ENCODE data around the gene ATG16L2. TPM values are rescaled to one million over a fixed set of nuclear protein-coding genes. Genes with fewer than 3 reads are reported as not detected.

Gene ATG16L2
- total RNA-seq, 2 experiments from 2014 or later: 58.3 to 61.6 TPM

DNA sequence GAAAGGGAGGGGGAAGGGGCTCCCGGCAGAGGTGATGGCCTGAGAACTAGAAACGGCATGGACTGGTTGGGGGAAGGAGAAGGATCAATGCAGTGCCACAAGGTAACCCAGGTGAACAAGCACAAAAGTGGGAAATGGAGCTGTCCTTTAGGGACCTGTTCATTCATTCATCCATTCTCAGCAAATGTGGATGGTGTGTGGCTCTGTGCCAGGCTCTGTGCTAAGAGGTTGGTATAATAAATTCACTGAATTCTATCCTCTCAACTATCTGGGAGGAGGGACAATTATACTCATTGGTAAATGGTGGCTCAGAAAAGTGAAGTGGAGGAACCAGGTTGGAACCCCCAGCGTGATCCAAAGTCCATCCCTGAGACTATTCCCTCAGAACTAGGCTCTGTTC, 43.4 kb upstream of the ATG16L2 start:
- H3K27ac ChIP-seq (ENCODE audit: low read depth in 1 of 2, low read length in 2 of 2): no peak overlapping the region
- Mint-ChIP-seq H3K27me3 (no peaks in the 10 kb centered on the region), H3K27ac (no peak overlapping the region), H3K9me3 (no peaks in the 10 kb centered on the region), H3K4me1 (ENCODE audit: low read depth) (no peaks in the 10 kb centered on the region), H3K4me3 (no peak overlapping the region), H3K36me3 (ENCODE audit: low read depth) (no peaks in the 10 kb centered on the region)
- no peaks in the 10 kb centered on the region for H3K27me3 ChIP-seq (ENCODE audit: control insufficient read depth in 1 of 2, insufficient read depth in 2 of 2, low read length in 2 of 2)
- POLR2A ChIA-PET: no interaction called here
- no peaks in the 10 kb centered on the region for H3K4me1 ChIP-seq (ENCODE audit: insufficient read depth, low read length)
- DNase-seq: no peak
- H3K9me3 ChIP-seq (ENCODE audit: control insufficient read depth in 1 of 2, insufficient read depth in 1 of 2, low read length in 2 of 2): no peaks in the 10 kb centered on the region
- no peaks in the 10 kb centered on the region for H3K36me3 ChIP-seq (ENCODE audit: insufficient read depth, low read length)
- no peak overlapping the region for H3K4me3 ChIP-seq (ENCODE audit: low read length)
- TF ChIP-seq, protein P1, sequence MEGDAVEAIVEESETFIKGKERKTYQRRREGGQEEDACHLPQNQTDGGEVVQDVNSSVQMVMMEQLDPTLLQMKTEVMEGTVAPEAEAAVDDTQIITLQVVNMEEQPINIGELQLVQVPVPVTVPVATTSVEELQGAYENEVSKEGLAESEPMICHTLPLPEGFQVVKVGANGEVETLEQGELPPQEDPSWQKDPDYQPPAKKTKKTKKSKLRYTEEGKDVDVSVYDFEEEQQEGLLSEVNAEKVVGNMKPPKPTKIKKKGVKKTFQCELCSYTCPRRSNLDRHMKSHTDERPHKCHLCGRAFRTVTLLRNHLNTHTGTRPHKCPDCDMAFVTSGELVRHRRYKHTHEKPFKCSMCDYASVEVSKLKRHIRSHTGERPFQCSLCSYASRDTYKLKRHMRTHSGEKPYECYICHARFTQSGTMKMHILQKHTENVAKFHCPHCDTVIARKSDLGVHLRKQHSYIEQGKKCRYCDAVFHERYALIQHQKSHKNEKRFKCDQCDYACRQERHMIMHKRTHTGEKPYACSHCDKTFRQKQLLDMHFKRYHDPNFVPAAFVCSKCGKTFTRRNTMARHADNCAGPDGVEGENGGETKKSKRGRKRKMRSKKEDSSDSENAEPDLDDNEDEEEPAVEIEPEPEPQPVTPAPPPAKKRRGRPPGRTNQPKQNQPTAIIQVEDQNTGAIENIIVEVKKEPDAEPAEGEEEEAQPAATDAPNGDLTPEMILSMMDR (IDR thresholded peaks at IDR 0.05): no peak
- ATAC-seq (ENCODE audit: poor library complexity): no peak
- CTCF ChIA-PET: interaction anchor here (0.9 kb wide), 1 partner anchor 739 kb away, joined by 3 read pairs; no protein-coding TSS in a partner anchor
- intact Hi-C loops (cut with DNase I, micrococcal nuclease): no loop called here

DNA sequence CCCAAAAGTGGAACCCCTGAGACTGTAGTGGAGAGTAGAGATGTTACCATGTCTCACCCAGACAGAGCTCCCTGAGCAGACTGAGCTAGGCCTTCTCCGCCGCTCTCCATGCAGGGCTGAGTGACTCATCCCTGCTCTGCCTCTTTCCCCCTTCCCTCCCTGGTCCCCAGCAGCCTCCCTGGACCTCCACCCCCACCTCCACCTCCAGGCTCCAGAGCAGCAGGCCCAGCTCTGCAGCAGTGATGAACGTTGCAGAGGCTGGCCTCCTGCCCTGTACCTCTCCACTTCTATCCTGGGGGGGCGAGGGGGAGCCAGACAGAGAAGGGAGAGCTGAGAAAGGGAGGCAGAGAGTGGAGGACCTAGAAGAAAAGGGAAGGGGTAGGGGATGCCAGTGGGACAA, 42.7 kb upstream of the ATG16L2 start:
- Mint-ChIP-seq H3K9me3 (no peaks in the 10 kb centered on the region), H3K4me3 (no peak overlapping the region), H3K27me3 (no peaks in the 10 kb centered on the region), H3K4me1 (ENCODE audit: low read depth) (no peaks in the 10 kb centered on the region), H3K27ac (no peak overlapping the region), H3K36me3 (ENCODE audit: low read depth) (no peaks in the 10 kb centered on the region)
- H3K4me3 ChIP-seq (ENCODE audit: low read length): no peak overlapping the region
- no peaks in the 10 kb centered on the region for H3K9me3 ChIP-seq (ENCODE audit: control insufficient read depth in 1 of 2, insufficient read depth in 1 of 2, low read length in 2 of 2)
- peaks cover 3% of the 10 kb centered on the region for H3K4me1 ChIP-seq (ENCODE audit: insufficient read depth, low read length)
- ChIA-PET POLR2A (no interaction called here), CTCF (interaction anchor here (0.9 kb wide), 1 partner anchor 739 kb away, joined by 3 read pairs; no protein-coding TSS in a partner anchor)
- intact Hi-C loops (cut with DNase I, micrococcal nuclease): no loop called here
- no peaks in the 10 kb centered on the region for H3K36me3 ChIP-seq (ENCODE audit: insufficient read depth, low read length)
- H3K27me3 ChIP-seq (ENCODE audit: control insufficient read depth in 1 of 2, insufficient read depth in 2 of 2, low read length in 2 of 2): no peaks in the 10 kb centered on the region
- TF ChIP-seq, protein P1 (IDR thresholded peaks at IDR 0.05): no peak
- no peak for ATAC-seq (ENCODE audit: poor library complexity)
- no peak for DNase-seq
- no peak overlapping the region for H3K27ac ChIP-seq (ENCODE audit: low read depth in 1 of 2, low read length in 2 of 2)

GRCh38 chr11:72772059-72772458, 42.2 kb upstream of the ATG16L2 start:
- intact Hi-C loops (cut with DNase I, micrococcal nuclease): no loop called here
- Histone ChIP-seq H3K27me3 (ENCODE audit: control insufficient read depth in 1 of 2, insufficient read depth in 2 of 2, low read length in 2 of 2) (no peaks in the 10 kb centered on the region), H3K4me1 (ENCODE audit: insufficient read depth, low read length) (peaks cover 9% of the 10 kb centered on the region), H3K36me3 (ENCODE audit: insufficient read depth, low read length) (no peaks in the 10 kb centered on the region), H3K9me3 (ENCODE audit: control insufficient read depth in 1 of 2, insufficient read depth in 1 of 2, low read length in 2 of 2) (no peaks in the 10 kb centered on the region), H3K4me3 (ENCODE audit: low read length) (no peak overlapping the region), H3K27ac (ENCODE audit: low read depth in 1 of 2, low read length in 2 of 2) (no peak overlapping the region)
- Mint-ChIP-seq H3K36me3 (ENCODE audit: low read depth) (no peaks in the 10 kb centered on the region), H3K27ac (no peak overlapping the region), H3K4me1 (ENCODE audit: low read depth) (no peaks in the 10 kb centered on the region), H3K9me3 (no peaks in the 10 kb centered on the region), H3K4me3 (no peak overlapping the region), H3K27me3 (no peaks in the 10 kb centered on the region)
- ChIA-PET CTCF (no interaction called here), POLR2A (no interaction called here)
- TF ChIP-seq, protein P1 (IDR thresholded peaks at IDR 0.05): no peak
- ATAC-seq (ENCODE audit: poor library complexity): no peak
- no peak for DNase-seq
